ENCODE data around the gene SSH2. TPM values are rescaled to one million over a fixed set of nuclear protein-coding genes. Genes with fewer than 3 reads are reported as not detected.

The SSH2 gene
- total RNA-seq, 1 donor from 2014 or later = 12.2 TPM

DNA sequence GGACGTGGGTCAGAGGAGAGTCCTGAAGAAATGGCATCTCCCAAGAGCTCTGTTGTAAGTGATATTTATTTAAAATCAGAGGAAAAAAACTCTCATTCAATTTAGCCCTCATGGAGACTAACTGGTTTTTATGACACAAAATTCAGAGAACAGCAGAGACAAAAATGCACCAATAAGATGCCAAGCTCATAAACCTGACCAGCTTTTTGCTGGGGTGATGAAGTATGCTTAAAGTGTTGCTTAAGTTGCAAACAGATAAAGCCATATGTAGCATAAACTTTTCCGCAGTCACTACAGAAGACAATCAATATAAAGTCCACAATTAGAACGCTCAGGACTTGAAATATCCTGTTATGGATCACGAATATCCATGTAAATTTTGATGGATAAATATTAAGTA, 183.4 kb downstream of the SSH2 start:
- peaks cover 7% of the 10 kb centered on the region for H3F3A ChIP-seq (ENCODE audit: low read depth)
- no peaks in the 10 kb centered on the region for H3K9me3 ChIP-seq (ENCODE audit: low read depth)
- Mint-ChIP-seq H3K27me3 (ENCODE audit: insufficient read depth, low read depth) (peaks cover 3% of the 10 kb centered on the region), H3K36me3 (peaks cover 1% of the 10 kb centered on the region), H3K4me3 (no peak overlapping the region), H3K4me1 (peaks cover 14% of the 10 kb centered on the region), H3K27ac (no peak overlapping the region), H3K9me3 (no peaks in the 10 kb centered on the region)
- H3K4me3 ChIP-seq = no peak overlapping the region
- no peaks in the 10 kb centered on the region for H3K36me3 ChIP-seq
- H3K4me2 ChIP-seq = no peak overlapping the region
- no peak overlapping the region for H2AFZ ChIP-seq (replicated peaks)
- H3K27ac ChIP-seq = no peak overlapping the region
- TF ChIP-seq EZH2 (IDR thresholded peaks at IDR 0.05) (no peak), EZH2phosphoT487 (IDR thresholded peaks at IDR 0.05) (no peak)
- TF ChIP-seq, protein P1, sequence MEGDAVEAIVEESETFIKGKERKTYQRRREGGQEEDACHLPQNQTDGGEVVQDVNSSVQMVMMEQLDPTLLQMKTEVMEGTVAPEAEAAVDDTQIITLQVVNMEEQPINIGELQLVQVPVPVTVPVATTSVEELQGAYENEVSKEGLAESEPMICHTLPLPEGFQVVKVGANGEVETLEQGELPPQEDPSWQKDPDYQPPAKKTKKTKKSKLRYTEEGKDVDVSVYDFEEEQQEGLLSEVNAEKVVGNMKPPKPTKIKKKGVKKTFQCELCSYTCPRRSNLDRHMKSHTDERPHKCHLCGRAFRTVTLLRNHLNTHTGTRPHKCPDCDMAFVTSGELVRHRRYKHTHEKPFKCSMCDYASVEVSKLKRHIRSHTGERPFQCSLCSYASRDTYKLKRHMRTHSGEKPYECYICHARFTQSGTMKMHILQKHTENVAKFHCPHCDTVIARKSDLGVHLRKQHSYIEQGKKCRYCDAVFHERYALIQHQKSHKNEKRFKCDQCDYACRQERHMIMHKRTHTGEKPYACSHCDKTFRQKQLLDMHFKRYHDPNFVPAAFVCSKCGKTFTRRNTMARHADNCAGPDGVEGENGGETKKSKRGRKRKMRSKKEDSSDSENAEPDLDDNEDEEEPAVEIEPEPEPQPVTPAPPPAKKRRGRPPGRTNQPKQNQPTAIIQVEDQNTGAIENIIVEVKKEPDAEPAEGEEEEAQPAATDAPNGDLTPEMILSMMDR (IDR thresholded peaks at IDR 0.05) = no peak
- H3K4me1 ChIP-seq = peaks cover 13% of the 10 kb centered on the region
- DNase-seq (ENCODE audit: low spot score) = no peak
- no peak overlapping the region for H3K9ac ChIP-seq
- H4K20me1 ChIP-seq (ENCODE audit: low read depth) = no peaks in the 10 kb centered on the region
- no peaks in the 10 kb centered on the region for H3K27me3 ChIP-seq
- no peaks in the 10 kb centered on the region for H3K79me2 ChIP-seq (ENCODE audit: low read depth)

DNA sequence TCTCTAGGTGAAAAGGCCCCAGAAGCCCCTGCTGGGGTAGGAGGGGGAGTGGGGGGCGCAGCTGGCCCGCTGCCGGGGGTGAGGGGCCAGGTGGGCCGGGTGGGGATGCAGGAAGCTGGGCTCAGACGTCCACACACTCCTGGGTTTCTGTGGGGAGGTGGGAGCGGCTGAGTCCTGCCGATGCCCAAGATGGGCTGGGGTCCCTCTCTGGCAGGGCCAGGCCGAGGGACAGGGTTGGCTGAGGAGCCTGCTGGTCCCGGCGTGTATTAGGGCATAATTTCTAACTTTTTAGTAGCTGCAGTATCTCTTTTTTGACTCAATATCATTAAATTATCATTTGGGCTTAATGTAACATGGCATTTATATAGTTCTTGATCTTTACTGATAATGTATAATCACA, 185.9 kb downstream of the SSH2 start:
- Histone ChIP-seq H3K9ac (no peak overlapping the region), H3K4me1 (peaks cover 37% of the 10 kb centered on the region), H3K4me3 (no peak overlapping the region), H4K20me1 (ENCODE audit: low read depth) (peaks cover 7% of the 10 kb centered on the region), H2AFZ (replicated peaks) (no peak overlapping the region), H3K4me2 (no peak overlapping the region), H3K9me3 (ENCODE audit: low read depth) (no peaks in the 10 kb centered on the region), H3F3A (ENCODE audit: low read depth) (peaks cover 22% of the 10 kb centered on the region), H3K36me3 (no peaks in the 10 kb centered on the region), H3K79me2 (ENCODE audit: low read depth) (no peaks in the 10 kb centered on the region), H3K27me3 (no peaks in the 10 kb centered on the region), H3K27ac (no peak overlapping the region)
- Mint-ChIP-seq H3K27ac (no peak overlapping the region), H3K9me3 (no peaks in the 10 kb centered on the region), H3K4me1 (peaks cover 33% of the 10 kb centered on the region), H3K4me3 (no peak overlapping the region), H3K27me3 (ENCODE audit: insufficient read depth, low read depth) (no peaks in the 10 kb centered on the region), H3K36me3 (peaks cover 1% of the 10 kb centered on the region)
- TF ChIP-seq, protein P1 (IDR thresholded peaks at IDR 0.05) = no peak
- no peak for TF ChIP-seq EZH2 (IDR thresholded peaks at IDR 0.05)
- TF ChIP-seq EZH2phosphoT487 (IDR thresholded peaks at IDR 0.05) = no peak
- DNase-seq (ENCODE audit: low spot score) = no peak

DNA sequence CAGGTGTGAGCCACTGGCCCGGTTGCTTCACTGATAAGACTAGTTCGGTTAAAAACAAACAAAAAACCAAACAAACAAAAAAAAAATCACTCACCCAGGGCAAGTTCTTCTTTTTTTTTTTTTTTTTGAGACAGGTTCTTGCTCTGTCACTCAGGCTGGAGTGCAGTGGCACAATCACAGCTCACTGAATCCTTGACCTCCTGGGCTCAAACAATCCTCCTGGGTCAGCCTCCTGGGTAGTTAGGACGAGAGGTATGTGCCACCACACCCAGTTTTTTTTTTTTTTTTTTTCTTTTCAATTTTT, 187.9 kb downstream of the SSH2 start:
- Histone ChIP-seq H3K9me3 (ENCODE audit: low read depth) (no peaks in the 10 kb centered on the region), H3K27ac (no peak overlapping the region), H3K36me3 (no peaks in the 10 kb centered on the region), H3K4me3 (no peak overlapping the region), H4K20me1 (ENCODE audit: low read depth) (peaks cover 7% of the 10 kb centered on the region), H3K9ac (no peak overlapping the region), H3F3A (ENCODE audit: low read depth) (peaks cover 16% of the 10 kb centered on the region), H2AFZ (replicated peaks) (no peak overlapping the region), H3K4me1 (peaks cover 41% of the 10 kb centered on the region), H3K4me2 (no peak overlapping the region), H3K27me3 (no peaks in the 10 kb centered on the region), H3K79me2 (ENCODE audit: low read depth) (no peaks in the 10 kb centered on the region)
- H3K4me1 Mint-ChIP-seq = peaks cover 33% of the 10 kb centered on the region
- DNase-seq (ENCODE audit: low spot score) = no peak
- H3K9me3 Mint-ChIP-seq = no peaks in the 10 kb centered on the region
- no peak overlapping the region for H3K27ac Mint-ChIP-seq
- TF ChIP-seq, protein P1 (IDR thresholded peaks at IDR 0.05) = no peak
- TF ChIP-seq EZH2phosphoT487 (IDR thresholded peaks at IDR 0.05) (no peak), EZH2 (IDR thresholded peaks at IDR 0.05) (no peak)
- no peak overlapping the region for H3K4me3 Mint-ChIP-seq
- no peaks in the 10 kb centered on the region for H3K27me3 Mint-ChIP-seq (ENCODE audit: insufficient read depth, low read depth)
- peaks cover 1% of the 10 kb centered on the region for H3K36me3 Mint-ChIP-seq

All from neural progenitor cell (in vitro differentiated cells).